G401.6 (cell line): Measurements from ENCODE around the gene SLC2A13.
"Not testable (repeated sequence)": the region's sequence is repeated elsewhere in the genome, so short reads cannot be mapped to it uniquely, and the experiment has no call there.

ENCODE experiments used
- FAIRE-seq: peaks from 2 replicates; lab custom pipeline; 2012; peaks lifted over from hg19 to GRCh38; lab: Jason Lieb, UNC

Gene SLC2A13

GRCh38 chr12:40104461-40105264 lies 1.2 kb downstream of the SLC2A13 start:
- no peak for FAIRE-seq

- FAIRE-seq = no peak
These were observed 2.8 kb downstream of the SLC2A13 start for GRCh38 chr12:40103043-40103442.

- no peak for FAIRE-seq
These were observed 4.1 kb downstream of the SLC2A13 start for GRCh38 chr12:40101747-40102146.

- FAIRE-seq = no peak
These were observed 6.4 kb downstream of the SLC2A13 start for GRCh38 chr12:40099423-40099853.

GRCh38 chr12:40098406-40099145 lies 7.3 kb downstream of the SLC2A13 start:
- no peak for FAIRE-seq

- FAIRE-seq = no peak
These were observed 12.4 kb downstream of the SLC2A13 start for GRCh38 chr12:40093512-40093911.

GRCh38 chr12:40086471-40086870 lies 19.4 kb downstream of the SLC2A13 start:
- FAIRE-seq = no peak

- no peak for FAIRE-seq
These were observed 27.6 kb downstream of the SLC2A13 start for GRCh38 chr12:40078266-40078665.

- no peak for FAIRE-seq
These were observed 30.4 kb downstream of the SLC2A13 start for GRCh38 chr12:40075458-40075857.

- no peak for FAIRE-seq
These were observed 37.5 kb downstream of the SLC2A13 start for GRCh38 chr12:40068416-40068815.

- FAIRE-seq = no peak
These were observed 40.2 kb downstream of the SLC2A13 start for GRCh38 chr12:40065636-40066035.

GRCh38 chr12:40063414-40063813 lies 42.5 kb downstream of the SLC2A13 start:
- no peak for FAIRE-seq

- no peak for FAIRE-seq
These were observed 47.1 kb downstream of the SLC2A13 start for GRCh38 chr12:40058721-40059190.

GRCh38 chr12:40056373-40056772 lies 49.5 kb downstream of the SLC2A13 start:
- FAIRE-seq = no peak

- FAIRE-seq = no peak
These were observed 50.1 kb downstream of the SLC2A13 start for GRCh38 chr12:40055776-40056175.

- no peak for FAIRE-seq
These were observed 50.7 kb downstream of the SLC2A13 start for GRCh38 chr12:40055228-40055579.

- FAIRE-seq = no peak
These were observed 51.2 kb downstream of the SLC2A13 start for GRCh38 chr12:40054555-40055227.

- FAIRE-seq = no peak
These were observed 56.6 kb downstream of the SLC2A13 start for GRCh38 chr12:40049268-40049667.

GRCh38 chr12:40047002-40047401 lies 58.9 kb downstream of the SLC2A13 start:
- FAIRE-seq = not testable (repeated sequence)

GRCh38 chr12:40045656-40046055 lies 60.2 kb downstream of the SLC2A13 start:
- FAIRE-seq = no peak

- FAIRE-seq = no peak
These were observed 61.5 kb downstream of the SLC2A13 start for GRCh38 chr12:40044396-40044795.

GRCh38 chr12:40039598-40039997 lies 66.3 kb downstream of the SLC2A13 start:
- no peak for FAIRE-seq

GRCh38 chr12:40038619-40039018 lies 67.3 kb downstream of the SLC2A13 start:
- no peak for FAIRE-seq
